K562 (cell line): ENCODE results near the gene RDH16. TPM values are rescaled to one million over a fixed set of nuclear protein-coding genes. Genes with fewer than 3 reads are reported as not detected.

Experiments
- BCLAF1 ChIP-seq, 2 experiments: fragments of 450-650 bp in 1 of 2; IDR thresholded peaks; 2 replicates each; pipeline ENCODE4 v1.6.1; 2011 to 2017; ENCODE audit warnings: low read depth in 2 of 2, antibody characterized with exemption in 1 of 2, borderline replicate concordance in 1 of 2, low read length in 1 of 2, mild to moderate bottlenecking in 1 of 2, mixed read lengths in 1 of 2; ENCODE audit not compliant: control insufficient read depth in 1 of 2
- CEBPG ChIP-seq, 3 experiments: fragments of 200-800 bp in 1 of 3; sonication (Bioruptor generic) in 1 of 3; sonication (generic) in 1 of 3; formaldehyde crosslinking in 1 of 3; IDR thresholded peaks in 2 of 3; conservative IDR thresholded peaks in 1 of 3; 2 replicates each; pipeline versions ENCODE4 v1.6.1 to v1.8.0; 2016 to 2022; ENCODE audit warnings: missing compliant biosample characterization in 2 of 3, missing genetic modification characterization in 2 of 3, mild to moderate bottlenecking in 1 of 3, missing genetic modification reagents in 1 of 3
- EZH2 ChIP-seq: IDR thresholded peaks from 2 replicates; pipeline ENCODE4 v1.6.1; 2012; ENCODE audit warnings: low read depth, mild to moderate bottlenecking, inconsistent platforms, low read length, borderline replicate concordance
- HDAC6 ChIP-seq: IDR thresholded peaks from 2 replicates; pipeline ENCODE4 v1.6.1; 2012; ENCODE audit warnings: low read depth, mild to moderate bottlenecking, control low read depth, inconsistent platforms, low read length, moderate library complexity
- HMGN3 ChIP-seq: IDR thresholded peaks from 2 replicates; pipeline ENCODE4 v1.6.1; 2011; ENCODE audit warnings: borderline replicate concordance, low read depth, mild to moderate bottlenecking, mixed read lengths, low read length; ENCODE audit not compliant: insufficient read length; ENCODE audit errors: extremely low read depth
- HMGXB4 ChIP-seq: sonication (generic); formaldehyde crosslinking; IDR thresholded peaks from 2 replicates; pipeline ENCODE4 v1.8.1; 2023; ENCODE audit warnings: mild to moderate bottlenecking, missing genetic modification reagents
- MBD2 ChIP-seq: sonication (generic); IDR thresholded peaks from 2 replicates; pipeline ENCODE4 v1.6.1; 2016; ENCODE audit warnings: low read depth, borderline replicate concordance
- NKRF ChIP-seq: fragments of 450-650 bp; IDR thresholded peaks from 2 replicates; pipeline ENCODE4 v1.6.1; 2016; ENCODE audit warnings: borderline replicate concordance
- STAT5A ChIP-seq: IDR thresholded peaks from 2 replicates; pipeline ENCODE4 v1.6.1; 2012; ENCODE audit warnings: low read length, inconsistent platforms, borderline replicate concordance
- THRA ChIP-seq: fragments of 450-650 bp; IDR thresholded peaks from 2 replicates; pipeline ENCODE4 v1.6.1; 2017; ENCODE audit warnings: mild to moderate bottlenecking, moderate library complexity
- ZBTB5 ChIP-seq: fragments of 450-650 bp; IDR thresholded peaks from 2 replicates; pipeline ENCODE4 v1.6.1; 2017; ENCODE audit warnings: antibody characterized with exemption
- ZNF512 ChIP-seq: IDR thresholded peaks from 2 replicates; pipeline ENCODE4 v1.6.1; 2016; ENCODE audit warnings: missing genetic modification characterization, missing compliant biosample characterization
- polyA plus RNA-seq, 8 experiments: library from polyadenylated mRNA; depleted of rRNA in 4 of 8; stranded (reverse) in 5 of 8; unstranded in 3 of 8; fragments of >200 nt; fragmentation: Nextera tagmentation in 2 of 8; fragmentation: Illumina TruSeq in 1 of 8; extraction: Ambion mirVana in 2 of 8; extraction: Trizol in 1 of 8; gene quantifications; 2 replicates each; pipeline versions ENCODE4 v1.2.1 to v1.2.3, GENCODE V29; 2011 to 2014; ENCODE audit warnings: inconsistent platforms in 1 of 8, missing spikeins in 1 of 8
- total RNA-seq, 7 experiments: library from RNA; depleted of rRNA in 6 of 7; stranded (reverse); fragments of >200 nt in 6 of 7; fragmentation: Illumina TruSeq in 2 of 7; extraction: Trizol in 2 of 7; gene quantifications; 2 replicates each; pipeline versions ENCODE4 v1.2.1 to v1.2.3, GENCODE V29; 2011 to 2021; ENCODE audit warnings: low replicate concordance in 1 of 7

RDH16 gene
- total and polyA plus RNA-seq, 9 of the 15 experiments (the other 6 are each of a cell fraction or from before 2014, with no cell fraction given): 0.11 to 0.52 (median 0.22) TPM; not detected in 1

- no peak for TF ChIP-seq ZBTB5
- TF ChIP-seq HMGN3: no peak
- no peak for TF ChIP-seq HMGXB4
- no peak for TF ChIP-seq HDAC6
- no peak for TF ChIP-seq BCLAF1 (IDR thresholded peaks at IDR 0.05; ENCODE audit: borderline replicate concordance in 1 of 2, control insufficient read depth in 1 of 2, low read depth in 2 of 2, low read length in 1 of 2)
- TF ChIP-seq STAT5A: 0 out of 2 replicates have a peak, but pooled peaks have one; percentile 19
- TF ChIP-seq NKRF: no peak
- TF ChIP-seq MBD2: no peak
- TF ChIP-seq EZH2: no peak
- TF ChIP-seq ZNF512: no peak
- TF ChIP-seq CEBPG (CRISPR knock-in tag; IDR thresholded peaks at IDR 0.05): no peak
- TF ChIP-seq CEBPG (tag; conservative IDR thresholded peaks at IDR 0.05 in 1 of 2, IDR thresholded peaks at IDR 0.05 in 1 of 2): no peak
- no peak for TF ChIP-seq THRA
Measured at GRCh38 chr12:57001448-57001906, 44.1 kb upstream of the RDH16 start (continued).
